Measurements from ENCODE around the gene PLCD1. TPM values are rescaled to one million over a fixed set of nuclear protein-coding genes. Genes with fewer than 3 reads are reported as not detected.
"Not testable (repeated sequence)": the region's sequence is repeated elsewhere in the genome, so short reads cannot be mapped to it uniquely, and the experiment has no call there.

PLCD1 gene
- total RNA-seq, 1 donor from 2014 or later: 13.7 TPM

- DNase-seq (ENCODE audit: low read depth in 2 of 2): no peak
These were observed 27.9 kb downstream of the PLCD1 start for GRCh38 chr3:38001456-38002081.

GRCh38 chr3:38000965-38001455 lies 28.4 kb downstream of the PLCD1 start:
- no peak for DNase-seq (ENCODE audit: low read depth in 2 of 2)

- no peak for DNase-seq (ENCODE audit: low read depth in 2 of 2)
These were observed 29.1 kb downstream of the PLCD1 start for GRCh38 chr3:38000242-38000916.

- no peak for DNase-seq (ENCODE audit: low read depth in 2 of 2)
These were observed 29.6 kb downstream of the PLCD1 start for GRCh38 chr3:37999836-38000235.

DNA sequence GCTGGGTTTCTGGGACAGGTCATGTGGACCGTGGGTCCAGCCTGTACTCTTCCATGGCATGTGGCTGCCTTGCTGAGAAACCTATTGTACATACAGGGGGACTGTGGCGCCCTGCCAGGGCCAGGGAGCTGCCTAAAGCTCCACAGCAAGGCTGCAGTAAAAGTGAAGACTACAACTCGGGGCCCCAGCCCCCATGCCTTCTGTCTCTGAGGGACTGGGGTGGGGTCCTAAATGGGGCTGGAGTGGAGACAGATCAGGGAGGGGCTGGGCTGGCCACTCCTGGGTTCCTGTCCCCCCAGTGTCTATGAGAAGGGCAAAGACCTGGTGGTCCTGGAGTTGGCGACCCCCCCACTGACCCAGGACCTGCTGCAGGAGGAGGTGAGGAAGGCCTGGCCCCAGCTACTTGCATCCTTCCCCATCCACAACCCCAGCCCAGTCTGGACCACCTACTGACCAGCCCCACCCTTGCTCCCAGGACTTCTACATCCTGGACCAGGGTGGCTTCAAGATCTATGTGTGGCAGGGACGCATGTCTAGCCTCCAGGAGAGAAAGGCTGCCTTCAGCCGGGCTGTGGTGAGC lies 31.6 kb downstream of the PLCD1 start:
- no peak for DNase-seq (ENCODE audit: low read depth in 2 of 2)

DNA sequence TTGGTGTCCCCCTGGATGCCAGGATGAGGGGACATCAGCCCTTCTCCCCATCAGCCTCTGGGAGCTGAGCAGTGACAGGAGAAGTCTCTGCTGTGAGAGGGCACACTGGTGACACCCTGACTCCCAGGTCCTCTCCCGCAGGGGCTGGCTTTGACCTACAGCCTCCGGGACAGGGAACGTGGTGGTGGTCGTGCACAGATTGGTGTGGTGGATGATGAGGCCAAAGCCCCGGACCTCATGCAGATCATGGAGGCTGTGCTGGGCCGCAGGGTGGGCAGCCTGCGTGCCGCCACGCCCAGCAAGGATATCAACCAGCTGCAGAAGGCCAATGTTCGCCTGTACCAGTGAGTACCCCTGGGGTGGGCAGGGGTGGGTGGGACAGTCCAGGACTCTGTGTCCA lies 32.1 kb downstream of the PLCD1 start:
- DNase-seq (ENCODE audit: low read depth in 2 of 2): no peak

DNA sequence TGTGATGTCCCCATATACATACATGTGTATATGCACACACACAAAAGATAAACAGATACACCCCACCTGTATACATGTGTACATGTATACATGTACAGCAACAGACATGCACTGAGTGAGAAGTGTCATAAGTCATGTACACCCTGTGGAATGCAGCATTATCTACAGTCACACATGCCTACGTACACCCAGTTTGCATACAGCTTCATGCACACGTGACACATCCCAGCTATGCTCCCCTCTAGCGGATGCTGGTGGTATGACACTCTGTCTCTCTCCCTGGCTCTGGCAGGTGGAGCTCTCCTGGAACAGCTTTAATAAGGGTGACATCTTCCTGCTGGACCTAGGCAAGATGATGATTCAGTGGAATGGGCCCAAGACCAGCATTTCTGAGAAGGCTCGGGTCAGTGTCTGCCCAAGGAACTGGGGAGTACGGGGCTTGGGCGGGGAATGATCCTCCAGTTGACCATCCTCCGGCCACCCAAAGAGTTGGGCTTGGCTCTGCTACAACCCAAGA lies 32.6 kb downstream of the PLCD1 start:
- DNase-seq (ENCODE audit: low read depth in 2 of 2): peak; percentile 83 to 87

DNA sequence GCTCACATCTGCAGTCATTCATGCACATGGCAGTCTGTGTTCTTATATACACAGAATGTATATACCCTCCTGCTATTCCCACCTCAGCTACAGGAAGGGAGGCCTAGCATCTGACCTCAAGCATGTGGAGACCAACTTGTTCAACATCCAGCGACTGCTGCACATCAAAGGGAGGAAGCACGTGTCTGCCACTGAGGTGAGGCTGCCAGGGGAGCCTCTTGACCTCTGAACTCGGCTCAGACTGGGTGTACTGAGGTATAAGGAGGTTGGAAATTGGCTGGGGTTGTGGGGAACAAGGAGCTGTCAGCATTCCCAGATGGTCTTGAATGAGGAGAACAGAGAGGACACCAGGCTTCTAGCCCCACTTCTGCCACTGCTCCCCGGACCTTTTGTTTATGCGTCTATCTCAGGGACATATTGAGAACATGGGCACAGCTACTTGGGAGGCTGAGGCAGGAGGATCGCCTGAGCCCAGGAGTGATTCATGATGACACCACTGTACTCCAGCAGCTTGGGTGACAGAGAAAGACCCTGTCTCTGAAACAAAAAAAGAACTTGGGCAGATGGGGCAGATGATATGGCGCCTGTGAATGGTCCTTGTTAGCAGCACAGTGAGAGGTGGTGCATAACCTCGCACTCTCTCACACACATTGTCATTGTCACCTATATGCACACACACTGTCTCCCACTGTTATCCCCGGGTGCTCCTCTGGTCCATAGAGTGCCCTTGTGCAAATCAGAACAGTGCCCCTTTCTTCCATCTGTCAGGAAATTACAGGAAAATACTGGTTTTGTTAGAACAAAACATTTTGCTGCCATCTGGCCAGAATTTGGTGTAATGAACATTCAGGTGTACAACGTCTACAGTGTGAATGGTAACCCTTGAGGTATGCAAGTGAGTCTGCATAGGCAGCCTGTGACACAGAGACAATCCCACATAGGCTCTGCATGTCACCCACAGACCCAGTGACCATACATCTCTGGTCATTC lies 33.5 kb downstream of the PLCD1 start:
- no peak for DNase-seq (ENCODE audit: low read depth in 2 of 2)

GRCh38 chr3:37994639-37994972 lies 34.8 kb downstream of the PLCD1 start:
- no peak for DNase-seq (ENCODE audit: low read depth in 2 of 2)

- DNase-seq (ENCODE audit: low read depth in 2 of 2): peak; percentile 60 to 80
These were observed 35.4 kb downstream of the PLCD1 start for GRCh38 chr3:37993820-37994638.

- no peak for DNase-seq (ENCODE audit: low read depth in 2 of 2)
These were observed 36.0 kb downstream of the PLCD1 start for GRCh38 chr3:37993460-37993819.

DNA sequence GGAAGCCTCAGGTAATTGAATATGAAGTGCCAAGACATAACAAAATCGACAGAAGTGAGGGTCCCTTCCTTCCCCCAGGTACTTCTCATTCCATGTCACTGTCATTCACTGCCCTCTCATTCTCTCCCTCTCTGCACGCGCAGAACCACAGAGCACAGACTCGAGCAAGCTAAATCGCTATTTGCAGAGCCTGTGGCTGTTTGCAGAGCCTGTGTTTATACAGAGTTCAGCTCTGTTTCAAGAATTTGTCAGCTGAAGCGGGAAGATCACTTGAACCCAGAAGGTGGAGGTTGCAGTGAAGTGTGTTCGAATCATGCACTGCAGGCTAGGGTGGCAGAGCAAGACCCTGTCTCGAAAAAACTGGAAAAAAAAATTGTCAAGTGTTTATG lies 36.4 kb downstream of the PLCD1 start:
- no peak for DNase-seq (ENCODE audit: low read depth in 2 of 2)

DNA sequence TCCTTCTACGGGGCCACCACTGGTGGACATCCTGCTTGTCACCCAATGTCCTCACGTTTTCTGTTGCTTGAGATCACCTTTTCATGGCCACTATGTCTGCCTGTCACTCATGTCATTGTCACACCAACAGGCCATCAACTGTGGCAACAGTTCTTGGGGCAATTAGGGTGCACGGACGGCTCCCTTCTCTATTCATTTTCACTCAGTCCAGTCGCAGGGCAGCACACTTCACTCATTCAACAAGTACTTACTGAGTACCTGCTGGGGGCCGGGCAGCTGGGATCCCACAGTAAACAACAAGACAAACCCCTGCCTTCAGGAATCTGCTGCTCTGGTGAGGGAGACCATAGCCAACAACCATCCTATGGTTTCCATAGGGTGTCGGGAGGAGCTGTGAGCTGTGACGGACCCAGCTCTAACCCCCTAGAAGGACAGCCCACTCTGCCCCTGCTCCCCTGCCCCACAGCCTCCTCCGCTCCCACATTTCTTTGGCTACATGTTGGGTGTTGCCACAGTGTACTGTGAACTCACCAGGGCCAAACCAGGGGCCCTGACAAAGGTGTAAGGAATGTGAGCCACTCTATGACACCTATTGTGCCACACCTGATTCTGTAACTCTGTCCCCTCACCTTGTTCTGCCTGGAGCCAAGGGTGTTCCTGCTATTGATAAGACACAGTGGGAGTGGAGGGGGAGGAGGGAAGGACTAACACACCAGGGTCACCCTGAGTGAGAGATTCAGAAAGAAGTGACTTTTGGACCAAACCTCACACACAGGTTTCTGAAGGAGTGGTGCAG lies 37.0 kb downstream of the PLCD1 start:
- no peak for DNase-seq (ENCODE audit: low read depth in 2 of 2)

DNA sequence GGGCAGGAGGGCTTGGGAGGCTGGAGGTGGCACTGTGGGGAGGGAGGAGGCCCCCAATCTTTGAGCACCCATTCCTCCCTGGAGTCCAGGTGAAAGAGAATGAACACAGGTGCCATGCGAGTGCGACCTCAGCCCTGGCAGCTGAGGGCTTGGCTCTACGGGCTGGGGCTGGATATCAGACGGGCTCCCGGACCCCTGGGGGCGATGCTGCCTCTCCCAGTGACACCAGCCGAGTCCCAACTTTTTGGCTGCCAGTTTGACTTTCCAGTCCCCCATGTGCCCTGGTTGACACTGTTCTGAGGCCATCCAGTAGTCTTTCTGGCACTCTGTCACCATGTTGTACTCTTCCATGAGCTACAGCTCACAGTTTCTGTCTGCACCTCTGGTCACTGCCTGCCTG lies 37.6 kb downstream of the PLCD1 start:
- no peak for DNase-seq (ENCODE audit: low read depth in 2 of 2)

DNA sequence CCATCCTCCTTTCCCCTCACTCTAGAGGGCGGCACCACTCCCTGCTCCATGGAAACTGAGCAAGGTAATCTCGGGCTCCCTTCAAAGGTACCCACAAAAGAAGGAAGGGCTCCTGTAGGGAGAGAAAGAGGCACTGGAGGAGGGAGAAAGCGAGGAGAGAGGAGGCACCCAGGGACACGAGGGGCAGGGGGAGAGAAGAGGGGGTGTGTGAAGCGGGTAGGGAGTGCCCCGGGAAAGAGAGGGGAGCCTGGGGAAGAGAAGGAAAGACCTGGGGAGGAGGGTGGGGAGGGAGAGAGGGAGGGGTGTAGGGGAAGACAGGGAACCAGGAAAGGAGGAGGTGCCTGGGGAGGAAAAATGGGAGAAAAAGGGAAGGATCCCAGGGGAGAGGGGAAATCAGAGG lies 38.3 kb downstream of the PLCD1 start:
- no peak for DNase-seq (ENCODE audit: low read depth in 2 of 2)

GRCh38 chr3:37990527-37990926 lies 38.9 kb downstream of the PLCD1 start, which contains the start of gene VILL:
Gene VILL, plus strand, starts transcription at chr3:37990786. Its CDS starts 2,887 bp downstream, at chr3:37993673.
- DNase-seq (ENCODE audit: low read depth in 2 of 2): no peak

DNA sequence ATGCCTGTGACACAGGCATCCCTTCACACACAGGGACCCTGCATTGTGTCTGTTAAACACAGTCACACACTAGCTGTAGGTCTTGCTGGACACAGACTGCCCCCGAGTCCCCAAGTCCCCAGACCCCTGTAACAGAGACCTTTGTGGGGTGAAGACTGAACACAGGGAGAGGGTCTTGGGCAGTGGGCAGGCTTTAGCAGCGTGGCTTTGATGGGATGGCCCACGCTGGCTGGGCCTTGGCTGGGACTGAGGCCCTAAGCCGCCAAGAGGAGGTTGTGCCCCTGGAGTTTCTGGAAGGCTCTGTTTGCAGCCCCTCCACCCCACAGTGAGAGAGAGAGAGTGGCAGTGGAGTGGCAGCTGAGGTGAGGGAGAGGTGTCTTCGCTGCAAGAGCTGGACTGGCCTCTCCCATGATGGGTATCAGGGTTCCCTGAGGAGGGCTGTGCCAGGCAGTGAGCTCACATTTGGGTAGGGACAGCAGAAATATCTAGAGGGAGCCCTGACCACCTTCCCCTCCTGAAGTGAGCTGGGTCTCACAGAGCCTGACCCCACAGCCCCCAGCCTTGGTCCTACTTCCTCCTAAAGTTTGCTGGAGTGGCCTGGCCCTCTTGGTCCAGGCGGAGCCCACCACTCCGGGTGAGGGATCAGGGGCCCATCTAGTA lies 39.5 kb downstream of the PLCD1 start:
- no peak for DNase-seq (ENCODE audit: low read depth in 2 of 2)

GRCh38 chr3:37988931-37989525 lies 40.4 kb downstream of the PLCD1 start:
- no peak for DNase-seq (ENCODE audit: low read depth in 2 of 2)

GRCh38 chr3:37988376-37988775 lies 41.1 kb downstream of the PLCD1 start:
- DNase-seq (ENCODE audit: low read depth in 2 of 2): not testable (repeated sequence)

Data from lung microvascular endothelial cell (primary cell).